Smooth muscle cell (in vitro differentiated cells): ENCODE data around the gene ACOD1. TPM values are rescaled to one million over a fixed set of nuclear protein-coding genes. Genes with fewer than 3 reads are reported as not detected.

ENCODE experiments used
- DNase-seq: peaks from one replicate; lab custom pipeline; 2025; ENCODE audit not compliant: unreplicated experiment; lab: John Stamatoyannopoulos, UW
- H2AFZ ChIP-seq: fragments of 200-600 bp; sonication (generic); 2 replicates; pipeline ENCODE4 v1.6.0; 2016; ENCODE audit warnings: antibody characterized with exemption, low read depth, mild to moderate bottlenecking
- H3F3A ChIP-seq: fragments of 200-600 bp; sonication (generic); 2 replicates; pipeline ENCODE4 v1.6.0; 2017; ENCODE audit warnings: antibody characterized with exemption, low read depth
- H3K27ac ChIP-seq: fragments of 200-600 bp; sonication (generic); 2 replicates; pipeline ENCODE4 v1.5.1; 2016; ENCODE audit warnings: low read depth, mild to moderate bottlenecking
- H3K27me3 ChIP-seq: fragments of 200-600 bp; sonication (generic); 2 replicates; pipeline ENCODE4 v1.6.1; 2016; ENCODE audit warnings: low read depth, mild to moderate bottlenecking
- H3K36me3 ChIP-seq: fragments of 200-600 bp; sonication (generic); 2 replicates; pipeline ENCODE4 v1.5.1; 2016; ENCODE audit warnings: low read depth
- H3K4me1 ChIP-seq: fragments of 200-600 bp; sonication (generic); 2 replicates; pipeline ENCODE4 v1.5.1; 2016; ENCODE audit warnings: low read depth
- H3K4me2 ChIP-seq: fragments of 200-600 bp; sonication (generic); 2 replicates; pipeline ENCODE4 v1.6.0; 2016; ENCODE audit warnings: mild to moderate bottlenecking
- H3K4me3 ChIP-seq: fragments of 200-600 bp; sonication (generic); 2 replicates; pipeline ENCODE4 v1.5.1; 2016; ENCODE audit warnings: mild to moderate bottlenecking
- H3K79me2 ChIP-seq: fragments of 200-600 bp; sonication (generic); 2 replicates; pipeline ENCODE4 v1.6.0; 2016; ENCODE audit warnings: low read depth, mild to moderate bottlenecking
- H3K9ac ChIP-seq: fragments of 200-600 bp; sonication (generic); 2 replicates; pipeline ENCODE4 v1.6.0; 2016; ENCODE audit warnings: low read depth
- H3K9me3 ChIP-seq: fragments of 200-600 bp; sonication (generic); replicated peaks from 2 replicates; pipeline ENCODE4 v1.5.1; 2016; ENCODE audit warnings: low read depth
- H4K20me1 ChIP-seq: fragments of 200-600 bp; sonication (generic); 2 replicates; pipeline ENCODE4 v1.6.0; 2016; ENCODE audit warnings: low read depth
- CTCF ChIP-seq: fragments of 200-600 bp; sonication (generic); IDR thresholded peaks from 2 replicates; pipeline ENCODE4 v1.5.1; 2017; ENCODE audit warnings: borderline replicate concordance, mild to moderate bottlenecking, antibody characterized with exemption; ENCODE audit not compliant: insufficient read depth, poor library complexity, severe bottlenecking
- WGBS: methylation state at CpG from one replicate; pipeline ENCODE4 v1.1.7; 2016; ENCODE audit warnings: low lambda C conversion rate; 5-methylcytosine and 5-hydroxymethylcytosine counted together
- polyA plus RNA-seq: library from polyadenylated mRNA; unstranded; fragments of >200 nt; fragmentation: Nextera tagmentation; extraction: Ambion mirVana; gene quantifications from 2 replicates; pipeline ENCODE4 v1.2.1, GENCODE V29; 2016
- total RNA-seq: library from RNA; depleted of rRNA; stranded (reverse); fragments of >200 nt; gene quantifications from 2 replicates; pipeline ENCODE4 v1.2.3, GENCODE V29; 2014

ACOD1 gene
- total and polyA plus RNA-seq, 2 experiments from 2014 or later = not detected

- no peak overlapping the region for H2AFZ ChIP-seq
Measured at GRCh38 chr13:76976929-76977328, 28.6 kb downstream of the ACOD1 start.

GRCh38 chr13:76980075-76980718 lies 31.9 kb downstream of the ACOD1 start:
- no peaks in the 10 kb centered on the region for H3K36me3 ChIP-seq
- H3F3A ChIP-seq = no peaks in the 10 kb centered on the region
- peaks cover 4% of the 10 kb centered on the region for H3K4me1 ChIP-seq
- peak overlapping the region; percentile 91 for H2AFZ ChIP-seq
- H3K9me3 ChIP-seq = no peaks in the 10 kb centered on the region
- no peaks in the 10 kb centered on the region for H3K79me2 ChIP-seq
- peaks cover 19% of the 10 kb centered on the region for H3K27me3 ChIP-seq
- 6% methylated on average over 34 of the region's 34 CpGs for WGBS
- no peaks in the 10 kb centered on the region for H4K20me1 ChIP-seq
- H3K9ac ChIP-seq = no peak overlapping the region
- peak; percentile 99 for TF ChIP-seq CTCF
- peak overlapping the region; percentile 50 for H3K4me3 ChIP-seq
- H3K4me2 ChIP-seq = peak overlapping the region; percentile 93
- no peak overlapping the region for H3K27ac ChIP-seq
- DNase-seq = peak; percentile 42

More at GRCh38 chr13:76976929-76977328, 28.6 kb downstream of the ACOD1 start:
- no peak overlapping the region for H3K9ac ChIP-seq
- no peak overlapping the region for H3K4me2 ChIP-seq
- H3K36me3 ChIP-seq = no peaks in the 10 kb centered on the region
- DNase-seq = no peak
- H3K4me1 ChIP-seq = peaks cover 4% of the 10 kb centered on the region
- H3K27me3 ChIP-seq = peaks cover 17% of the 10 kb centered on the region
- TF ChIP-seq CTCF = no peak
- H3K79me2 ChIP-seq = no peaks in the 10 kb centered on the region
- H4K20me1 ChIP-seq = no peaks in the 10 kb centered on the region
- H3F3A ChIP-seq = no peaks in the 10 kb centered on the region
- no peaks in the 10 kb centered on the region for H3K9me3 ChIP-seq
- WGBS = 71% methylated on average over 5 of the region's 5 CpGs
- no peak overlapping the region for H3K4me3 ChIP-seq
- H3K27ac ChIP-seq = no peak overlapping the region

- peaks cover 4% of the 10 kb centered on the region for H3K4me1 ChIP-seq
- WGBS = 78% methylated on average over 6 of the region's 6 CpGs
Measured at GRCh38 chr13:76982061-76982460, 33.8 kb downstream of the ACOD1 start.

More at GRCh38 chr13:76982061-76982460, 33.8 kb downstream of the ACOD1 start:
- TF ChIP-seq CTCF = no peak
- Histone ChIP-seq H3K79me2 (no peaks in the 10 kb centered on the region), H3K27me3 (peaks cover 19% of the 10 kb centered on the region), H3K4me2 (no peak overlapping the region), H3F3A (no peaks in the 10 kb centered on the region), H3K27ac (no peak overlapping the region), H3K9me3 (no peaks in the 10 kb centered on the region), H3K9ac (no peak overlapping the region), H4K20me1 (no peaks in the 10 kb centered on the region), H2AFZ (no peak overlapping the region), H3K4me3 (no peak overlapping the region), H3K36me3 (no peaks in the 10 kb centered on the region)
- DNase-seq = no peak
